CD4-positive, CD25-positive, alpha-beta regulatory T cell (primary cell): ENCODE results near the gene TMC1. TPM values are rescaled to one million over a fixed set of nuclear protein-coding genes. Genes with fewer than 3 reads are reported as not detected.

Experiments
- ATAC-seq, 2 donors: fragments of 150-1000 bp; cut with Tn5 transposase; one replicate each; pipeline ENCODE4 v1.10.0; 2021; ENCODE audit warnings: low read depth in 2 of 2, moderate number of reproducible peaks in 2 of 2, moderate library complexity in 1 of 2
- DNase-seq, 3 donors: peaks; one replicate each; pipeline versions ENCODE4 v3.0.0 to v3.0.0-alpha.2; 2012 to 2022; ENCODE audit warnings: mixed read lengths in 1 of 3
- H3K27ac ChIP-seq: one replicate; pipeline ENCODE4 v1.7.0; 2013; ENCODE audit warnings: mild to moderate bottlenecking, low read length; ENCODE audit not compliant: insufficient read depth, poor library complexity, severe bottlenecking
- H3K27me3 ChIP-seq: one replicate; pipeline ENCODE4 v1.7.0; 2013; ENCODE audit warnings: low read length; ENCODE audit not compliant: control insufficient read depth, insufficient read depth
- H3K36me3 ChIP-seq: one replicate; pipeline ENCODE4 v1.7.0; 2013; ENCODE audit warnings: mild to moderate bottlenecking, low read length, moderate library complexity; ENCODE audit not compliant: control insufficient read depth, insufficient read depth
- H3K4me1 ChIP-seq: 2 replicates; pipeline ENCODE4 v1.7.0; 2013; ENCODE audit warnings: mild to moderate bottlenecking, low read length; ENCODE audit not compliant: insufficient read depth, control insufficient read depth, poor library complexity, severe bottlenecking
- H3K4me3 ChIP-seq: one replicate; pipeline ENCODE4 v1.7.0; 2013; ENCODE audit warnings: low read depth, mild to moderate bottlenecking, low read length, moderate library complexity
- H3K9me3 ChIP-seq, 2 experiments: 1 replicate in 1 of 2; 2 replicates in 1 of 2; pipeline ENCODE4 v1.7.0; 2013; ENCODE audit warnings: low read length in 2 of 2, mild to moderate bottlenecking in 1 of 2, moderate library complexity in 1 of 2; ENCODE audit not compliant: control insufficient read depth in 2 of 2
- H3K27ac Mint-ChIP-seq, 3 donors: one replicate each; pipeline ENCODE4 v1.8.0; 2020 to 2022; ENCODE audit warnings: mild to moderate bottlenecking in 3 of 3, mixed read lengths in 3 of 3, moderate library complexity in 2 of 3
- H3K27me3 Mint-ChIP-seq: one replicate; pipeline ENCODE4 v1.8.0; 2022; ENCODE audit warnings: mild to moderate bottlenecking, mixed read lengths
- H3K36me3 Mint-ChIP-seq: one replicate; pipeline ENCODE4 v1.8.0; 2020; ENCODE audit warnings: mixed read lengths
- H3K4me1 Mint-ChIP-seq, 4 donors: one replicate each; pipeline ENCODE4 v1.8.0; 2020 to 2022; ENCODE audit warnings: mixed read lengths in 4 of 4, mild to moderate bottlenecking in 1 of 4
- H3K4me3 Mint-ChIP-seq, 4 donors: one replicate each; pipeline ENCODE4 v1.8.0; 2020 to 2022; ENCODE audit warnings: mild to moderate bottlenecking in 4 of 4, mixed read lengths in 4 of 4, moderate library complexity in 3 of 4
- H3K9me3 Mint-ChIP-seq, 7 donors: one replicate each; pipeline ENCODE4 v1.8.0; 2020 to 2022; ENCODE audit warnings: mixed read lengths in 7 of 7, mild to moderate bottlenecking in 3 of 7, moderate library complexity in 2 of 7
- polyA plus RNA-seq, 4 donors: library from polyadenylated mRNA; unstranded; fragments of 300-500 nt; fragmentation: Illumina TruSeq; gene quantifications; one replicate each; pipeline ENCODE4 v1.2.3, GENCODE V29; 2021
- total RNA-seq: library from RNA; stranded (reverse); gene quantifications from one replicate; pipeline ENCODE4 v1.2.3, GENCODE V29; 2022

The TMC1 gene
- total and polyA plus RNA-seq, 5 donors from 2014 or later = not detected

GRCh38 chr9:72779614-72780013, 258.2 kb downstream of the TMC1 start:
- ATAC-seq = no peak
- no peaks in the 10 kb centered on the region for H3K27me3 Mint-ChIP-seq
- H3K4me3 Mint-ChIP-seq = no peak overlapping the region

GRCh38 chr9:72786948-72787347, 265.5 kb downstream of the TMC1 start:
- ATAC-seq (no peak), DNase-seq (no peak)
- Histone ChIP-seq H3K9me3 (no peaks in the 10 kb centered on the region), H3K4me1 (no peaks in the 10 kb centered on the region), H3K36me3 (no peaks in the 10 kb centered on the region), H3K27ac (no peak overlapping the region), H3K4me3 (no peak overlapping the region), H3K27me3 (no peaks in the 10 kb centered on the region)
- Mint-ChIP-seq H3K9me3 (peaks cover 0 to 5% (median 0%) of the 10 kb centered on the region in 7 donors), H3K4me1 (no peaks in the 10 kb centered on the region), H3K4me3 (no peak overlapping the region), H3K36me3 (no peaks in the 10 kb centered on the region), H3K27me3 (no peaks in the 10 kb centered on the region), H3K27ac (no peak overlapping the region)

More at GRCh38 chr9:72779614-72780013, 258.2 kb downstream of the TMC1 start:
- no peaks in the 10 kb centered on the region for H3K36me3 Mint-ChIP-seq
- H3K4me1 Mint-ChIP-seq = no peaks in the 10 kb centered on the region
- Histone ChIP-seq H3K27ac (no peak overlapping the region), H3K27me3 (no peaks in the 10 kb centered on the region), H3K9me3 (no peaks in the 10 kb centered on the region), H3K4me1 (no peaks in the 10 kb centered on the region), H3K36me3 (no peaks in the 10 kb centered on the region), H3K4me3 (no peak overlapping the region)
- H3K9me3 Mint-ChIP-seq = peaks cover 0 to 4% (median 2%) of the 10 kb centered on the region in 7 donors
- no peak for DNase-seq
- H3K27ac Mint-ChIP-seq = no peak overlapping the region

GRCh38 chr9:72788966-72789735, 267.7 kb downstream of the TMC1 start:
- no peaks in the 10 kb centered on the region for H3K27me3 ChIP-seq
- H3K36me3 ChIP-seq = no peaks in the 10 kb centered on the region
- ATAC-seq = no peak
- Mint-ChIP-seq H3K4me3 (no peak overlapping the region), H3K27ac (no peak overlapping the region), H3K27me3 (no peaks in the 10 kb centered on the region), H3K9me3 (peaks cover 0 to 5% (median 0%) of the 10 kb centered on the region in 7 donors), H3K36me3 (no peaks in the 10 kb centered on the region), H3K4me1 (no peaks in the 10 kb centered on the region)
- no peak overlapping the region for H3K4me3 ChIP-seq
- no peak overlapping the region for H3K27ac ChIP-seq
- no peaks in the 10 kb centered on the region for H3K9me3 ChIP-seq
- no peaks in the 10 kb centered on the region for H3K4me1 ChIP-seq
- no peak for DNase-seq

- Mint-ChIP-seq H3K27me3 (no peaks in the 10 kb centered on the region), H3K36me3 (no peaks in the 10 kb centered on the region), H3K4me1 (no peaks in the 10 kb centered on the region), H3K9me3 (peaks cover 0 to 7% (median 2%) of the 10 kb centered on the region in 7 donors), H3K4me3 (no peak overlapping the region), H3K27ac (no peak overlapping the region)
- ATAC-seq = no peak
- Histone ChIP-seq H3K27me3 (no peaks in the 10 kb centered on the region), H3K36me3 (no peaks in the 10 kb centered on the region), H3K4me1 (no peaks in the 10 kb centered on the region), H3K4me3 (no peak overlapping the region), H3K27ac (no peak overlapping the region), H3K9me3 (no peaks in the 10 kb centered on the region)
- DNase-seq = no peak
These were observed 268.5 kb downstream of the TMC1 start for GRCh38 chr9:72789885-72790284.

- Histone ChIP-seq H3K4me3 (no peak overlapping the region), H3K27ac (no peak overlapping the region), H3K27me3 (no peaks in the 10 kb centered on the region), H3K9me3 (peaks cover 0 to 7% of the 10 kb centered on the region in 2 experiments), H3K36me3 (no peaks in the 10 kb centered on the region), H3K4me1 (no peaks in the 10 kb centered on the region)
- DNase-seq (no peak), ATAC-seq (no peak)
- no peaks in the 10 kb centered on the region for H3K4me1 Mint-ChIP-seq
- H3K4me3 Mint-ChIP-seq = no peak overlapping the region
- H3K27me3 Mint-ChIP-seq = no peaks in the 10 kb centered on the region
- no peaks in the 10 kb centered on the region for H3K36me3 Mint-ChIP-seq
- H3K9me3 Mint-ChIP-seq = peaks cover 0 to 9% (median 4%) of the 10 kb centered on the region in 7 donors
- H3K27ac Mint-ChIP-seq = no peak overlapping the region
These were observed 269.6 kb downstream of the TMC1 start for GRCh38 chr9:72790989-72791388.

GRCh38 chr9:72791436-72791835, 270.0 kb downstream of the TMC1 start:
- Histone ChIP-seq H3K27me3 (no peaks in the 10 kb centered on the region), H3K4me3 (no peak overlapping the region), H3K9me3 (peaks cover 0 to 7% of the 10 kb centered on the region in 2 experiments), H3K36me3 (no peaks in the 10 kb centered on the region), H3K27ac (no peak overlapping the region), H3K4me1 (no peaks in the 10 kb centered on the region)
- Mint-ChIP-seq H3K27me3 (no peaks in the 10 kb centered on the region), H3K36me3 (no peaks in the 10 kb centered on the region), H3K27ac (no peak overlapping the region), H3K4me3 (no peak overlapping the region), H3K4me1 (no peaks in the 10 kb centered on the region), H3K9me3 (peaks cover 0 to 9% (median 5%) of the 10 kb centered on the region in 7 donors)
- DNase-seq (no peak), ATAC-seq (no peak)

- Mint-ChIP-seq H3K27me3 (no peaks in the 10 kb centered on the region), H3K4me3 (no peak overlapping the region), H3K27ac (no peak overlapping the region), H3K4me1 (no peaks in the 10 kb centered on the region), H3K36me3 (no peaks in the 10 kb centered on the region), H3K9me3 (peaks cover 0 to 14% (median 5%) of the 10 kb centered on the region in 7 donors)
- peaks cover 0 to 7% of the 10 kb centered on the region in 2 experiments for H3K9me3 ChIP-seq
- H3K27ac ChIP-seq = no peak overlapping the region
- no peaks in the 10 kb centered on the region for H3K4me1 ChIP-seq
- no peak overlapping the region for H3K4me3 ChIP-seq
- no peaks in the 10 kb centered on the region for H3K27me3 ChIP-seq
- ATAC-seq = no peak
- no peak for DNase-seq
- no peaks in the 10 kb centered on the region for H3K36me3 ChIP-seq
These were observed 273.5 kb downstream of the TMC1 start for GRCh38 chr9:72794946-72795345.
